ENCODE results near the gene DCTD. TPM values are rescaled to one million over a fixed set of nuclear protein-coding genes. Genes with fewer than 3 reads are reported as not detected.

Gene DCTD
- total RNA-seq, 1 donor from 2014 or later, result 81.7 TPM

GRCh38 chr4:182874797-182875345 lies 42.3 kb downstream of the DCTD start:
- intact Hi-C loops (cut with micrococcal nuclease), result no loop called here

- intact Hi-C loops (cut with micrococcal nuclease), result no loop called here
Measured at GRCh38 chr4:182874304-182874751, 42.9 kb downstream of the DCTD start.

- intact Hi-C loops (cut with micrococcal nuclease), result no loop called here
Measured at GRCh38 chr4:182873726-182874125, 43.5 kb downstream of the DCTD start.

- intact Hi-C loops (cut with micrococcal nuclease), result no loop called here
Measured at GRCh38 chr4:182873289-182873688, 43.9 kb downstream of the DCTD start.

DNA sequence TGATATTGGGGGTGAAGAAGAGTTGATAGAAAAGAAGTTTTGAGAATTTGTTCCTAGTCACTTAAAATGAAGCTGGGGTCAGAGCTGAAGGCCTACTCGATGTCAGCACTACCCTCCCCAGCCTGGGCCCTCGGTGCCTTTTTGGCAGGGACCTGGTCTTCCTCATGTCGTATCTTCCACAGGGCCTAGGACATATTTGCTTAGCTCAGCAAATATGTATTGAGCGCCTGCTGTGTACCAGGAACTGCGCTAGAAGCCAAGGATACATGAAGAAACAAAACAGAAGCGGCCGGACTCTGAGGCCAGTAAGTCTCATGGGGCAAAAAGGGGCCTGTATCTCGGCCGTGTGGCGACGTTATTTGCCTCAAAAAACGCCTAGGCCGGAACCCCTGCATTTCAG lies 44.3 kb downstream of the DCTD start:
- intact Hi-C loops (cut with micrococcal nuclease), result no loop called here

DNA sequence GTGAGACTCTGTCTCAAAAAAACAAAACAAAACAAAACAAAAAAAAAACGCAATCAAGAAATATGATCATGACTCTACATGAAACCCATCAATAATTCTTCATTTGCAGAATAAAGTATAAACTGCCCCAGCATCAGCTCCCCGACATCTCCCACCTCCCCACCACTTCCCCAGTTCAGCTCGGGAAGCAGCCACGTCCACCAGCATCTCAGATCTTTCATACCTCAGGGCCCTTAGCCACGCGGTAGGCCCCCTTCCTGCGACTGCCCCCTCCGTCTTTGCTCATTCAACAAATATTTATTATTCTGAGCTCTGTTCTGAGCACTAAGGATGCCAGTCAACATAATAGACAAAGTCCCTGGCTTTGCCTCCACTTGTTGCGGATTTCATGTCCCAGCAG lies 45.6 kb downstream of the DCTD start:
- intact Hi-C loops (cut with micrococcal nuclease), result no loop called here

DNA sequence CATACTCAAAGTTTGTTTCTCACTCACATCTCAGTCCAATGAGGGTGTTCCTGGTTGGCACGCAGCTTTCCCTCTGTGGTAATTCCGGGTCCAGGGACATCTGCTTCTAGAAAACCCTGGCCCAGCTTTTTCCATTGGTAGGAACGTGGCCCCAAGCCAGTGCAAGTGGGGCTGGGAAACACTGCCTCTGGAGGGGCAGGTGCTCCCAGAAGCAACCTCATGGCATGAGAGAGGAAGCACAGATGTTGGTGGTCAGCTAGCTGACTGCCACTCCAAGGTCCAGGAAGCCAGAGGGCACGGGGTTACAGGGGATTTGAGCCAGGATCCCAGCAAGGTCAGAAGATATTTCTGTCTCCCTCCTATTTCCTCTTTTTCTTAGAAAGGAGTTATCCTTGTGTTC lies 47.5 kb downstream of the DCTD start:
- intact Hi-C loops (cut with micrococcal nuclease), result no loop called here

DNA sequence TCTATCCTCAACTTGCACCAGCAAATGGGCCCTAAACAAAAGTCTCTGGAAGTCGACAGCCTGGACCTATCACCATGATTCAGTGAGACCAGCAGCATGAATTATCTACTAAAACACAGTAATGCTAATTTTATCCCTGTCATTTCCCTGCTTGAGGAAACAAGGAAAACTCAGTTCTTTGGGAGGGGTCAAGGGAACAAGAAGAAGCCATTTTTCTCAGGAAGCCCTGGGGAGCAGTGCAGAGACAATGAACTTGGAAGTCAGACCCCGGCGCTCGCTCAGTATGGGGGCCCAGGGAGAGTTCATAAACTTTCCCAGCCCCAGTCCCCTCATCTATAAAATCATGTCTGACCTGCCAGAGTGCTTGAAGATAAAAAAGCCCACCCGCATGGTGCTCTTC lies 50.4 kb downstream of the DCTD start:
- intact Hi-C loops (cut with micrococcal nuclease), result no loop called here

- intact Hi-C loops (cut with micrococcal nuclease), result no loop called here
Measured at GRCh38 chr4:182863501-182863900, 53.7 kb downstream of the DCTD start.

DNA sequence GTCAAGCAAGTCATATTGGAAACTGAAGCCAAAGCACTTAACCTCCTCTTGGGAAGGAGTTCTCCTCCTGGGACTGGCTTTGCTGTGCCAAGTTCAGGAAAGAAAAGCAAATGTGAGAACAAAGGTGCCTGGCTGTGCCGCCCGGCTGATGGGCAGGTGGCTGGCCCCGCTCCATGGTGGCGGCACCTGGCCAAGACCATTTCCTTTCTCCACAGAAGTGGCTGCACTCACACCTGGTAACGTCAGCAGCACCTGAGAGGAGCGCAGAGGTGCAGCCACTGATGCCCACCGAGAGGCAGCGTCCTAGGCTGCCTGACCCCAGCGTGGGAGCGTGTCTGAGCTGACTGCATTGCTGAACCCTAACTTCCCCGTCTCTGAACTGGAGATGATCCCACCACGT lies 54.3 kb downstream of the DCTD start:
- intact Hi-C loops (cut with micrococcal nuclease), result no loop called here

GRCh38 chr4:182862141-182862875 lies 54.9 kb downstream of the DCTD start:
- intact Hi-C loops (cut with micrococcal nuclease), result no loop called here

- intact Hi-C loops (cut with micrococcal nuclease), result no loop called here
Measured at GRCh38 chr4:182861346-182861745, 55.8 kb downstream of the DCTD start.

- intact Hi-C loops (cut with micrococcal nuclease), result no loop called here
Measured at GRCh38 chr4:182859730-182860129, 57.5 kb downstream of the DCTD start.

GRCh38 chr4:182858711-182859110 lies 58.5 kb downstream of the DCTD start:
- intact Hi-C loops (cut with micrococcal nuclease), result no loop called here

DNA sequence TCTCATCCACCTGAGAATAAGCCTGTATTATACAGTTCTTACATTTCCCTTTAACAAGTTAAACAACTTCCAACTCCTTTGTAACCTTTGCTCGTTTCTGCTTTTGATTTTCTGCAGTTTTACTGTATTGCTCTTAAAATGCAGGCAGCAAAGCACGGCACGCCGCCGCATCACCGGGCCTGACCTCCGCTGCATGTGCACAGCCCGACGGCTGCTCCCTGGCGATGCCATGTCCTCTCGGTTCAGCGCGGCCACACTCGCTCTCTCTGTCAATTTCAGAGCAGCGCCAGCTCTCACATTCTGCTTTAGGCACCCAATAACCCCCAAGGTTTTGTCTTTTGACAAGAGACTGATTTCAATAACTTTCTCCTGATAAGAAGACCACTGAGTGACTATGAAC lies 60.3 kb downstream of the DCTD start:
- intact Hi-C loops (cut with micrococcal nuclease), result no loop called here

DNA sequence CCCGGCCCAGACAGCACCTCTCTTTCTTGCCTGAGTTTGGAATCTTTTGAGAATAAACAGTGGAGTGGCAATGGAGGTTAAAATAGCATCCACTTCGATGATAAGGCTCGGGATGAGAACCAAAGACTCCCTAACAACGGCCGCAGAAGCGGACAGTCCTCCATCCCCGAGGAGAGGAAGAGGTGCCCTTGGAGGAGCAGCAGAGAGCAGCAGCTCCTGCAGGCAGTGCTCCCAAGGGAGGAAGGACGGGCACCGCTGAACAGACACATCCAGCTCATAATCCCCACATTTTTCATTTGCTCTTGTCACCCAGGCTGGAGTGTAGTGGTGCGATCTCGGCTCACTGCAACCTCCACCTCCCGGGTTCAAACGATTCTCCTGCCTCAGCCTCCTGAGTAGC lies 61.3 kb downstream of the DCTD start:
- intact Hi-C loops (cut with micrococcal nuclease), result no loop called here

DNA sequence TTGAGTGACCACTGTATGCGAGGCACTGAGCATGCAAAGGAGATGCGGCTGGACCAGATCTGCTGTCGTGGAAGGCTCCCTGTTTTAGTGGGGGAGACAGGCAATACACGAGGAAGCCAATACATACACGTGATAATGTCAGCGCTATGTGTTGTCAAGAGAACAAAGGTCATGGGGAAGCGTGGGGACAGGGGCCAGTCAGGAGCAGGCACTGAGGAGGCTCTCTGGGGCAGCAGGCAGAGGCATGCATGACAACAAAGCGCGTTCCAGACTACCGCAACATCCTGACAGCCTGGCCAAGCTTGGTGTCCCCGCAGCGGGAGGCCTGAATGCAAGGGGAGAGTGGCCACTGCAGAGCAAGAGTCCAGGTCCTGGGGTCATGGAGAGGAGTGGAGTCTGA lies 61.9 kb downstream of the DCTD start:
- intact Hi-C loops (cut with micrococcal nuclease), result no loop called here

- intact Hi-C loops (cut with micrococcal nuclease), result no loop called here
Measured at GRCh38 chr4:182854466-182854865, 62.7 kb downstream of the DCTD start.

GRCh38 chr4:182853731-182854330 lies 63.4 kb downstream of the DCTD start:
- intact Hi-C loops (cut with micrococcal nuclease), result no loop called here

DNA sequence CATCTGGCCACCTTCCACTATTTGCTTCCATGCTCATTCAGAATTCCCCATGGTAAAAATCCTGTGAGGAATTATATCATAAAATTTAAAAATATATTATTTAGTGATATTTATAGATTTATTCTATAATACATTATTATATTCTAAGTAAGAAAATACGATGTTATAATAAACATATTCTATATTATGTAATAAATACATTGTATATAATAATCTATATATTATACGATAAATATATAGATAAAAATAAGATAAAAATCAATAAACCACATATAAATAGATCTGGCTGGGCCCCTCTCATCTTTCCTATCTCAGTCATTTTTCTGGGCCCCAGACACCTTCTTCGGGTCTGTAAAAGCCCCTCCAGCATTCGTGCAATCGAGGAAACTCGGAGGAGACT lies 68.5 kb downstream of the DCTD start:
- intact Hi-C loops (cut with micrococcal nuclease), result no loop called here

- intact Hi-C loops (cut with micrococcal nuclease), result no loop called here
Measured at GRCh38 chr4:182847576-182848450, 69.4 kb downstream of the DCTD start.

DNA sequence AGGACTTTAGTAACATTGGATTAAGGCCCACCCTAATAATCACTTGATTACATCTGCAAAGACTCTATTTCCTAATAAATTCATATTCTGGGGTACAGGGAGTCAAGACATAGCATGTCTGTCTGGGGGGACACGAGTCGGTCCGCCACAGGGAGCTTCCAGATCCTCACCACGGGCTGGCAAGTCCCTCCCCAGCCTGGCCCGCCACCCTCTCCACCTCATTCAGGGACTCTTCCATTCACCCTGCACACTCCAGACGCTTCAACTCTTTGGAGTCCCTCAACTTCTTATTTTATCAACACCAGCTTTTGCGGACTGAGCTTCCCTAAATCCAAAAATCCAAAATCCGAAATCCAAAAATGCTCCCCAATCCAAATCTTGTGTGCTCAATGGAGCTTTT lies 71.2 kb downstream of the DCTD start:
- intact Hi-C loops (cut with micrococcal nuclease), result no loop called here
